Gastrocnemius medialis (tissue), 4 donors: ENCODE measurements around the gene ANGPTL8.

Experiments
- POLR2A ChIP-seq, 2 donors: fragments of 450-650 bp; IDR thresholded peaks; one replicate each; pipeline ENCODE4 v1.6.1; 2017; ENCODE audit warnings: antibody characterized with exemption in 2 of 2, mild to moderate bottlenecking in 2 of 2, moderate library complexity in 2 of 2
- TF ChIP-seq, protein P1 (sequence below), 5 experiments: fragments of 450-650 bp in 3 of 5; fragments of 200-600 bp in 2 of 5; sonication (generic) in 2 of 5; IDR thresholded peaks in 4 of 5; conservative IDR thresholded peaks in 1 of 5; 1 replicate in 4 of 5; 2 replicates in 1 of 5; pipeline ENCODE4 v1.5.1; 2016 to 2019; ENCODE audit warnings: antibody characterized with exemption in 5 of 5, mild to moderate bottlenecking in 3 of 5, moderate library complexity in 3 of 5

- TF ChIP-seq, protein P1, sequence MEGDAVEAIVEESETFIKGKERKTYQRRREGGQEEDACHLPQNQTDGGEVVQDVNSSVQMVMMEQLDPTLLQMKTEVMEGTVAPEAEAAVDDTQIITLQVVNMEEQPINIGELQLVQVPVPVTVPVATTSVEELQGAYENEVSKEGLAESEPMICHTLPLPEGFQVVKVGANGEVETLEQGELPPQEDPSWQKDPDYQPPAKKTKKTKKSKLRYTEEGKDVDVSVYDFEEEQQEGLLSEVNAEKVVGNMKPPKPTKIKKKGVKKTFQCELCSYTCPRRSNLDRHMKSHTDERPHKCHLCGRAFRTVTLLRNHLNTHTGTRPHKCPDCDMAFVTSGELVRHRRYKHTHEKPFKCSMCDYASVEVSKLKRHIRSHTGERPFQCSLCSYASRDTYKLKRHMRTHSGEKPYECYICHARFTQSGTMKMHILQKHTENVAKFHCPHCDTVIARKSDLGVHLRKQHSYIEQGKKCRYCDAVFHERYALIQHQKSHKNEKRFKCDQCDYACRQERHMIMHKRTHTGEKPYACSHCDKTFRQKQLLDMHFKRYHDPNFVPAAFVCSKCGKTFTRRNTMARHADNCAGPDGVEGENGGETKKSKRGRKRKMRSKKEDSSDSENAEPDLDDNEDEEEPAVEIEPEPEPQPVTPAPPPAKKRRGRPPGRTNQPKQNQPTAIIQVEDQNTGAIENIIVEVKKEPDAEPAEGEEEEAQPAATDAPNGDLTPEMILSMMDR (IDR thresholded peaks at IDR 0.05 in 4 of 5, conservative IDR thresholded peaks at IDR 0.05 in 1 of 5): no peak
- no peak for TF ChIP-seq POLR2A (IDR thresholded peaks at IDR 0.05)
These were observed 40.5 kb upstream of the ANGPTL8 start for GRCh38 chr19:11198769-11199424.
